CD4-positive, alpha-beta T cell treated with Interleukin-2 at 100 ng/mL for 4 hours (primary cell): ENCODE results near the gene ANKRD33.

ENCODE experiments used
- DNase-seq: peaks from one replicate; pipeline ENCODE4 v3.0.0-alpha.2; 2020; ENCODE audit warnings: low spot score

The ANKRD33 gene

DNA sequence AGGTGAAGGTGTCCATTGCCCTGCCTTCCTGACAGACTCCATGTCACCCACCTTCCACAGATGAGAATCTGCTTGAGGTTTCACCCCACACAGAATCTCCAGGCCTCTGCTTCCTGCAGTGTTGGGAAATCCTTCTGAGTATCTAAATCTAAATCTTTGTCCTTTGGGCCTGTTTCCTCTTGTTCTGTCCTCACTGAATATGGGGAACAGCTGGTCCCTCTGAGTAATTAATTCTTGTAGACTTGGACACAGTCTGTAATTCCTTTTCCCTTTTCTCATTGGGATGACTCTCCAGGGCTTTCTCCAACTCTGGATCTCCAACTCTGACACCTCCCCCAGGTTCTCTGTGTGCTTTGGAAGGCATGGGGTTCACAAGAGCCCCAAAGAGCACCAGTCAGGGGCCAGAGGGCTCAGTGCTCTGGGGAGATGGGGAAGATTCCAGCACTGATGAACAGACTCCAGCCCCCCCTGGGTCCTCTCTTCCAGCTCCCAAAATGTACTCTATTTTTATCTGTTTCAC lies 17.1 kb downstream of the ANKRD33 start:
- no peak for DNase-seq

DNA sequence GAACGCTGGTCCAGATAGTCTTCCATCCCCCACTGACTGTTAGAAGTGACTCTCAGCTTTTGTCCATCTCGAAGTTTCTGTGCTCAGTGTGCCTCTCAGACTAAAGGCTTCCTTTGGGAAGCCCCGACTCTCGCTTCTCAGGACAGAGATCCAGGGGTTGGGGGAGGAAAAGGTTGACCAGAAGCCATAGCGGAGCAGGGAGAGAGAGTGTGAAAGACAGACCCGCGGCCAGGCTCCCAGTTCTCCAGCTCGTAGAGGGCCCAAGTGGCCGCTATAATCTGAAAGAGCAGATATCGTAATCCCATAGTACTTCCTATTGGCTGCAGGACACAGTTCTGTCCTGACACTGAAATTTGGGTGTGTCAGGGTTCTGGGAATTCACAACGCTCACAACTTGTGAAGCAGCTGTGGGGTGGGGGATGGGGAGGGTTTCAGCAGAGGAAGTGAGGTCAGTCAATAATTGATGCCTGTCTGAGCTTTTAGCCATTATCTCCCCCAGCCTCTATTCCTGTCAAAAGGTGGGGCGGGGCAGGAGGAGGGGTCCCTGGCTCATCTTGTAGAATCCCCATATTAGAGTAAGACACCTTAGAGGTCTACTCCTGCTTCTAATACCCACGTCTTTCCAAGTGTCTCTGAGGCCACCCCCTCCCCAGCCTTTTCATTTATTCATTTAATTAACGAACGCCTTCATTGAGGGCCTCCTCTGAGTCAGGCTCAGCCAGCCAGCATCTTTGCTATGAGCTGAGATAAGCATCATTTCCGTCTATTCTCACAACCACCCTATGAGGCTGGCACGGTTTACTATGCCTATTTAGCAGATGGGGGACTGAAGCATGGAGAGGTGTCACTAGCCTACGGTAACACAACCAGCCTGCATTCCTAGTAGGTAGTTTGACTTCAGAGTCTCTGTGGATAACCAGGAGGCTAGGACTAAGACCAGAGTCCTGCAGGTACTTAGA lies 17.8 kb downstream of the ANKRD33 start:
- no peak for DNase-seq

DNA sequence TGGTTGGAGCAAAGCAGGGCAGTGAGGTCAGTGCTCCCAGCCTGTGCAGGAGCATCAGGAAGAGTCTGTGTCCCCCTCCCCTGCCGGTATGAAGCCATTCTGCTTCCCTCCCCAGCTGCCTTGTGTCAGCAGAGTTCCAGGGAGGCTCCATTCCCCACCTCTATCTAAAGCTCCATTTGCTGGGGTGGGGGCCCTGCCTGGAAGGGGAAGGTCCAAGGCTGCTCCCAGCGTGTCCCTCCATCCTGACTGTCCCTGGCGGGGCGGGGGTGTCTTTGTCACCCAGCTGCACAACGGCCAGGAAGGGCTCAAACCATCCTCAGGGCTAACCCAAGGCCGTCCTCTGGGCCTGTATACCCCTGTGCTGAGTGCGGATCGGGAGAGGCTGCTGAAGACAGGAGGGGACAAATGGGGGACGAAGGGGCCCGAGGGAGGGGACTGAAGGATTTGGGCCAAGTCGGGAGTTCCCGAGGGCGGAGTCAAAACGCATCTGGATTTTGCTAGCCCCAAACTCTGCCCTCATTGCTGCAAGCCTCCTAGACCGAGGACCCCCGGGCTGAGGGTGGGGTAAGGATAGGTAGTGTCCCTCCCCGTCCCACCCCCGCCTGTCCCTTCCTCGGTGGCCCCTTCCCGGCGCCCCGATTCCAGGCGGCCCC lies 18.7 kb downstream of the ANKRD33 start:
- DNase-seq: no peak

DNA sequence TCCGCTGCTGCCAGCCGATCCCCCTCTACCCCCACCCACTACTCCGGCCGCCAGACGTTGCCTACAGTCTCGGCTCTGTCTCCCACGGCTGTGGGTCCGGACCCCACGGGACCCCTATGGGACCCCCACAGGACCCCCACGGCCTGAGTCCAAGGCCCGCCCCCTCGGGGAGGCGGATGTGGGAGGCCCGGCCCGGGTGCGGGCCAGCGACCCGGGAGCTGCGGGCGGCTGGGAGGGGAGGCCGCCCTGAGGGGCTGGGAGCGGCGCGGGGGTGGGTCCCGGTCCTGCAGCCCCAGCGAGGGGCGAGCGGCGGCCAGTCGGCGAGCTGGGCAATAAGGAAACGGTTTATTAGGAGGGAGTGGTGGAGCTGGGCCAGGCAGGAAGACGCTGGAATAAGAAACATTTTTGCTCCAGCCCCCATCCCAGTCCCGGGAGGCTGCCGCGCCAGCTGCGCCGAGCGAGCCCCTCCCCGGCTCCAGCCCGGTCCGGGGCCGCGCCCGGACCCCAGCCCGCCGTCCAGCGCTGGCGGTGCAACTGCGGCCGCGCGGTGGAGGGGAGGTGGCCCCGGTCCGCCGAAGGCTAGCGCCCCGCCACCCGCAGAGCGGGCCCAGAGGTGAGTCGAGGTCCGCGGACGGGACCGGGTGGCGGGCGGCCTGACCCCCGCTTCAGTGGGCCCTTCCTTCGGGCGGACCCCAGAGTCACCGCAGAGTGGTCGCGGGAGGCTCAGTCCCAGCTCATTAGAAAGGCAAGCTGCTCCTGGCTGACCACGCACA lies 19.4 kb downstream of the ANKRD33 start, which contains the start of gene ACVRL1:
TSS of gene ACVRL1 (plus strand) at position 422 of the 773 bp plus-strand sequence. CDS start 4,971 bp downstream, outside the sequence.
- no peak for DNase-seq

DNA sequence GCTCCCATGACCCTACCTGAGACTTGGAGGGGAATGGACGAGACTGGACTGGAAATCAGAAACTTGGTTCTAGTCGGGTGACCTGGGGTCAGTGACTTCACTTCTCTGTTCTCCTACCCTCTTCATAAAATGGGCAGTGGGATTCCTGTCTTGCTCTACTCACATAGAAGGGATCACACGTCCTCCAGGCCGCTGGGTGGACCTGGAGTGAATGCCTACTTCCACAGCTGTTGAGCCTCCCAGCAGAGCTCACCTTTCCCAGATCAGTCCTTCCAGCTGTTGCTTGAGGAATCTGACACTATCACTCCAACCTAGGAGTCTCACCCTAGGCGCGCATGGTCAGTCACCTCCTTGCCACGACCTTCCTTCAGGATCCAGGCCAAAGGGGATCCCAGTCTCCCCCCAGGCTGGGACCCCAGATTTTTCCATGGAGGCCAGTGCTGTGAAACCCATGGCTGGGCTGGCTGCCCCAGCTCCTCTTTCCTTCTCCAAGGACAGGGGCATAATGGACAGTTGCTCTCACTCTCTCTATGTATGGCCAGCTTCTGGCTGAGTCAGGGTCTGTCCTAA lies 20.0 kb downstream of the ANKRD33 start:
- no peak for DNase-seq

DNA sequence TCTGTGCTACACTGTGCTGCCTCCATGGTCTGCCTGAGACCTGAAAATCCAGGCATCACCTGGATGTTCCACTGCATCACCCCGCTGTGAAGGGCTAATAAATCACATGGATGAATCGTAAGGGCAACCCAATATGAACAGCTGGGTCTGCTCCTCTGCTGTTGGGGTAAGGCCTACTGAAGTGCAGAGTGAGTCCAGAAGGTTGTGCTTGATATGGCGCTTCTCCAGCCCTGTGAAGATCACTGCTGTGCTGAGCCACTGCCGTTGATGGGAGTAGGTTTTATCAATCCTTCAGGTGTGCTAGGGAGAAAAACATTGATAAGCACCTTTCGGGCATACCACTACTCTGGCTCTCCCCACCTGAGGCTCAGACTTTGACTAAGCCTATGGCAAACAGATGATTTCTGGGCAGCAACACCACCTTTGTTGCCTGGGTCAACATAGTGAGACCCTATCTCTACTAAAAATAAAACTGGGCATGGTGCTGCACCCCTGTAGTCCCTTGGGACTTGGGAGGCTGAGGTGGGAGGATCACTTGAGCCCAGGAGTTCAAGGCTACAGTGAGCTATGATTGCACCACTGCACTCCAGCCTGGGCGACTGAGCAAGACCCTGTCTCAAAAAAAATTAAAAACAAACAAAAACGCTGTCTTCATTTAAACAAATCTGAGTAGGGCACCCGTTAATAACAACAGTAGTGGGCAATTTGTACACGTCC lies 21.1 kb downstream of the ANKRD33 start:
- no peak for DNase-seq

DNA sequence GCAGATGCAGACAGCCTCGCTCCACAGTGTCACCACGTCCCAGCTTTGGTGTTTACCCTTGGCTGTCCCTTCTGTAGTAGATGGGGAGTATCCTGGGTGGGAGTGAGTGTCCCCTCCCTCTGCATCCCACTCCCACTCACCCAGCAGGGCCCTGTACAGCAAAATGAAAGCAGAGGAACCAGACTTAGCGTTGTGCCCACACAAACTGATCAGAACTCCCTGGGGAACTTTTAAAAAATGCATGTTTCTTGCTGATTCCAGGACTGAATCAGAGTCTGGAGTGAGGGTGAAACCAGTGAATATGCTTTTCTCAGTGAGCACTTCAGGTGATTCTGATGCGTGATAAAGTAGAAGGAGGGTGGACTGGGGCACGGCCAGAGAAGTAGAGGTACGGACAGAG lies 22.3 kb downstream of the ANKRD33 start:
- DNase-seq: no peak

DNA sequence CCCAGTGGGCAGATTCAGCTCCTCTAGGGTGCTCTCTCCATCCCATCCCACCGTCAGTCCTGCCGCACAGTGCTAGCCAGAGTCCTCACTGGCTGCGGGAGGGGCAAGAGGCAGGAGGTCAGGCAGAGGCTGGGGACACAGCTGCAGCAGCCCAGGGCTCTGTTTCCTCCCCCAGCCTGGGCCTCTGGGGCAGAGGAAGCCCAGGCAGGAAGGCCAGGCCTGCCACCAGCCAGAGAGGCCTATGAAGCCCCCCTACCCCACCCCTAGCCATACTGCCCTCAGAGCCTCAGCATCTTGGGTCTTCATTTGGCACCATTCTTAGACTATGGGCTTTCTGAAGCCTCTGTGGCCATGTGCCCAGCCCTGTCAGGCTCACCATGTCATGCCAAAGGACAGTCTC lies 22.8 kb downstream of the ANKRD33 start:
- DNase-seq: no peak

DNA sequence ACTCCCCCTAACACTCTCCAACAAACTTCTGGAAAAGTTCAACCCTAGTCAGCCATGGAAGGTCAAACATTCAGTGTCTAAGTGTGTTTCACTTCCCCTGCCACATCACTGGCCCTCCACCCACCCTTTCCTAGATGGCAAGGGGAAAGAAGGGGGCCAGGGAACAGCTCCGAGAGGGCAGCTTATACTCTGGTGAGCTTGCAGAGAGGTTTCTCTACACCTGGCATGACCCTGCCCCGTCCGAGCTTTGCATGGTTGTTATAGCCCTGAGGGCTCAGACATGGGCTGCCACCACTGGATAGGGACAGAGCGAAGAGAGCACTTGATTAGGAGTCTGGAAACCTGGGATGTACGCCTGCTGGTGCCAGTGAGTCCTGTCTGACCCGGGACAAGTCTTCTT lies 23.4 kb downstream of the ANKRD33 start:
- DNase-seq: no peak

DNA sequence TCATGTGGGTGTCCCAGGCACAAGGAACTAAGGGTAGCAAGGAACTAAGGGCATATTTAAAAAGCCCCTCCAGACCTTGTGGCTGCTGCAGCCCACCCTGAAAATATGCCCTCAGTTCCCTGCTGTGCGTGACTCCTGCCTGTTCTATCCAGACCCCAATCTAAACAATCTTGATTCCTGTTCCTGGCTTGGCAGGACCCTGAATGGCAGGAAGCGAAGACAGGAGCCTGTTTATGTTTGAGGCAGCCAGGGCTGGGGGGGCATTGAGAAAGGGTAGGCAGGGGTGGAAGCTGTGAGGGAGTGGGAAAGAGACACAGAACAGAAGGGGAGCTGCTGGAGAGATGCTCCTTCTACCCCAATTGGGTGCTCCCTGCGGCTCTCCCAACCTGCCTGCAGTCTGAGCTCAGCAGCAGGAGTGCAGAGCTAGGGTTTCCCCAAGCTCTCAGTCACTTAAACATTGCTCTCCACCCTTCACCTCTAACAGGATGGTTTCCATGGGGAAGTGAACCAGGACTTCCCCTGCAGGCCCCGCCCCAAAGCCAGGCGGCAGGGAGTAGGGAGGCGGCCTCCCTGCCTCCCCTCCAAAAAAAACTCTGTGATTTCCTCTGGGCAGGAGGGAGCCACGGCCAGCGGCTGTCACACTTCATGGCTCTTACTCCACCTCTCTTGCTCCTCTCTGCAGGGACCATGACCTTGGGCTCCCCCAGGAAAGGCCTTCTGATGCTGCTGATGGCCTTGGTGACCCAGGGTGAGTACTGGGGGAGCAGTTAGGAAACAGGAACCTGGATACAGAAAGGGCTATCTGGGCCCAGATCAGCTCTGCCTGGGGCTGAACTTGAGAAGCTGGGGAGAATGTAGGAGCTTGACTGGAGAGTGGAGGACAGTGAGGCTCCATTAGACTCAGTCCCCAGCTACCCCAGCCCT lies 24.1 kb downstream of the ANKRD33 start:
- DNase-seq: no peak

DNA sequence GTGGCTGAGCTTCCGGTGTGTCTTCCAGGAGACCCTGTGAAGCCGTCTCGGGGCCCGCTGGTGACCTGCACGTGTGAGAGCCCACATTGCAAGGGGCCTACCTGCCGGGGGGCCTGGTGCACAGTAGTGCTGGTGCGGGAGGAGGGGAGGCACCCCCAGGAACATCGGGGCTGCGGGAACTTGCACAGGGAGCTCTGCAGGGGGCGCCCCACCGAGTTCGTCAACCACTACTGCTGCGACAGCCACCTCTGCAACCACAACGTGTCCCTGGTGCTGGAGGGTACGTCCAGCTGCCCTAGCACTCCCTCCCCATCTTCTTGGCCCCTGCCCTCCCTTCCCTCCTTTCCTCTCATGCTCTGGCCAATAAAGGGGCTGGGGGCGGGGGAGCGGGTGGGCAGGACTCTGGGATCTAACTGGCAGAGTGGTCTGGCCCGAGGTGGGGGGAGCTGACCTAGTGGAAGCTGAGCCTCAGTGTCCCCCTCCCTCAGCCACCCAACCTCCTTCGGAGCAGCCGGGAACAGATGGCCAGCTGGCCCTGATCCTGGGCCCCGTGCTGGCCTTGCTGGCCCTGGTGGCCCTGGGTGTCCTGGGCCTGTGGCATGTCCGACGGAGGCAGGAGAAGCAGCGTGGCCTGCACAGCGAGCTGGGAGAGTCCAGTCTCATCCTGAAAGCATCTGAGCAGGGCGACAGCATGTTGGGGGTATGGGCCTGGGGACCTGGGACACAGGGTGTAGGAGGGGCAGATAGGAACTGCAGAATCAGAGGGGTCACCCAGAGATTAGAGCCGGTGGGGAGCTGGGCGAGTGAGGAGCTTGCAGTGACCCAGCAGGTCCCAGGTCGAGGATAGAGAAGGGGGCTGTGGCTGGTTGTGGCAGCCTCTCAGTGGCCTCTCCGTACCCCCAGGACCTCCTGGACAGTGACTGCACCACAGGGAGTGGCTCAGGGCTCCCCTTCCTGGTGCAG lies 25.4 kb downstream of the ANKRD33 start:
- no peak for DNase-seq

DNA sequence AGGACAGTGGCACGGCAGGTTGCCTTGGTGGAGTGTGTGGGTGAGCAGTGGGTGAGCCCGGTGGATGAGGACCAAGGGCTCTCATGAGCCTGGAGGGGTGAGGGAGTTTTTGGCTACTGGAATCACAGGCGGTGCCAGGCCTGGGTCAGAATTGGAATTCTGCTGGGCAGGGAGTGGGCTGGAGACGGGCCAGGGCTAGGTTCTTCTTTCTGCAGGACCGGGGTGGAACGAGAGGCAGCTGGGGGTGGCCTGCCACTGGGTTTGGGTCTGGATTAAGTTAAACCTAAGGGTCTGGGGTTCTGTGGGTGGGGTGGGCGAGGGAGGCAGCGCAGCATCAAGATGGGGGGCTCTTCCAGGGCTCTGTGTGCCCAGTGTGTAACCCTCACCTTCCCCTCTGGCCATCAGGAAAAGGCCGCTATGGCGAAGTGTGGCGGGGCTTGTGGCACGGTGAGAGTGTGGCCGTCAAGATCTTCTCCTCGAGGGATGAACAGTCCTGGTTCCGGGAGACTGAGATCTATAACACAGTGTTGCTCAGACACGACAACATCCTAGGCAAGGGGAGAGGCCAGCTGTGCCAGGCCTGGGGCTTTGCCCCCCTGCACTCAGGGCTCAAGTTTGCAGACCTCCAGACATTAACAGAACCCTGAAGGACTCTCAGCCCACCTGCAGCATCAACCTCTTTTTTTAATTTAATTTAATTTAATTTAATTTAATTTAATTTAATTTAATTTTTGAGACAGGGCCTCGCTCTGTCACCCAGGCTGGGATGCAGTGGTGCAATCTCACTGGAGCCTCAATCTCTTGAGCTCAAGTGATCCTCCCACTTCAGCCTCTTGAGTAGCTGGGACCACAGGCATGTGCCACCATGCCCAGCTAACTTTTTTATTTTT lies 26.4 kb downstream of the ANKRD33 start:
- DNase-seq: no peak

DNA sequence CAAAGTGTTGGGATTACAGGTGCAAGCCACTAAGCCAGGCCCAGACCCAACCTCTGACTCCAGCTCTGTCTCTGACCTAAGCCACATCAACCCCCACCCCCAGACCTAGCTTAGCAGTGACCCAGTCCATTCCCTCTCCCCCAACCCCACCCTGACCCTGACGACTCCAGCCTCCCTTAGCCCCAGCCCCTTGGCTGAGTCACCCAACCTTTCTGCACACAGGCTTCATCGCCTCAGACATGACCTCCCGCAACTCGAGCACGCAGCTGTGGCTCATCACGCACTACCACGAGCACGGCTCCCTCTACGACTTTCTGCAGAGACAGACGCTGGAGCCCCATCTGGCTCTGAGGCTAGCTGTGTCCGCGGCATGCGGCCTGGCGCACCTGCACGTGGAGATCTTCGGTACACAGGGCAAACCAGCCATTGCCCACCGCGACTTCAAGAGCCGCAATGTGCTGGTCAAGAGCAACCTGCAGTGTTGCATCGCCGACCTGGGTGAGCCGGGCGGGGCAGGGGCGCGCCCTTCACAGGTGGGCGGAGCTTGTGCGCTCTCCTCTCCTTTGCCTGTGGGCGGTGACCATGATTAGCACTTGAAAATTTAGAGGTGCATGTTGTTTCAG lies 27.2 kb downstream of the ANKRD33 start:
- DNase-seq: no peak

DNA sequence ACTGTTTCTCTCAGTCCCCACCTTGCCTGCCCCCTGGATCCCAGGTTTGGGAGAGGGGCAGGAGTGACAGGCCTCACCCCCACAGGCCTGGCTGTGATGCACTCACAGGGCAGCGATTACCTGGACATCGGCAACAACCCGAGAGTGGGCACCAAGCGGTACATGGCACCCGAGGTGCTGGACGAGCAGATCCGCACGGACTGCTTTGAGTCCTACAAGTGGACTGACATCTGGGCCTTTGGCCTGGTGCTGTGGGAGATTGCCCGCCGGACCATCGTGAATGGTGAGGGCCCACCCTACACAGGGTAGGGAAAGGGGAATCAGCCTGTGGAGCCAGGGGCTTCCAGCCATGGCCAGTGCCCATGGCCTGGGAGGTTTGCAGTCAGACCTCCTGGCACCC lies 28.0 kb downstream of the ANKRD33 start:
- DNase-seq: no peak

DNA sequence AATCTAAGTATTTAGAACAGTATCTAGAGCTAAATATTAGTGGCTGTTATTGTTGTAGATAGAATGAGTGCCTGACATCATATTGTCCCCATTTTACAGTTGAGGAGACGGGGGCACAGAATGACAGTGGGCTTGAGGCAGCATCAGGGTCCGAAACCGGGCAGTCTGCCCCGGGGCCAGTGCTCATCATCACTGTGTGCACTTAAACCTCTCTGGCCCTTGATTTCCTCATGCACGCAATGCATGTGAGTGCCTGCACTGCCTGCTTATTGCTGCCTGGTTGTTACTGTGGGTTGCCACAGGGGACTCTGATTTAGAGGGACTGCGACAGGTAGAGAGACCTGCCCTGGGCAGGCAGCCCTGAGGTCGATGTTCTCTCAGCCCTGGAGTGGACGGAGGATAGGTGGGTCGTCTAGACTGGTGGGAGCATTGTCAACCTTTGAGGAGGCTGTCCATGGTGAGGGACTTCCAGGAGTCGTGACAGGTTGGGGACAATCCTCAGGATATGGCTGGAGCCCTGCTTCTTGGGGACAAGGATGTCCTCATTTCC lies 29.2 kb downstream of the ANKRD33 start:
- DNase-seq: no peak

DNA sequence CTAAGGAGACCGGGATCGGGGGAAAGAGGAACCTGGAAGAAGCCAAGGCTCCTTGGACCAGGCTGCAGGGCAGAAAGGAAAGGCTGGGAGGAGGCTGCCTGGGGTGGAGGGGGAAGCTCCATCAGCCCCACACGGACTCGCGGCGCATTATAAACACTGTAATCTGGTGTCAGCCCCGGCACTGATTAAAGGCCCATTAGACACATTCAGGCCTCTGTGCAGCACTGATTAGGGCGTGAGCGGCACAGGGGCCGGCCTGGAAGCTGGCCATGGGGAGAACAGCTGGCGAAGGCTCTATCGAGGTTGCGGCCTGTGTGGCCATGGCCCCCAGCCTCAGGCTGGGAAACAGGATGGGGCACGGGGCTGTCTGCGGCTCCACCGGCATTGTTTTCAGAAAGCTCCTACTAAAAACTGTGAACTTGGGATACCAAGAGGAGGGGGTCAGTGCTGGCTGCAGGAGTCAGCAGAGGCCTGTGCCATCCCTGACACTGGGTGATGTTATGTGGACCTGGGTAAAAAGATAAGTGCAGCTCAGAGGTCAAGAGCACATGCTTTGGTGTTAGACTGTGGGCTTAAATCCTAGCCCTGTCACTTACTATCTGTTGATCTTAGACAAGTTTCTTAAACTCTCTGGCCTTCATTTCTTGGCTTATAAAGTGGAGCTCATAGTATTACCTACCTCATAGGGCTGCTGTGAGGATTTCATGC lies 30.0 kb downstream of the ANKRD33 start:
- no peak for DNase-seq

DNA sequence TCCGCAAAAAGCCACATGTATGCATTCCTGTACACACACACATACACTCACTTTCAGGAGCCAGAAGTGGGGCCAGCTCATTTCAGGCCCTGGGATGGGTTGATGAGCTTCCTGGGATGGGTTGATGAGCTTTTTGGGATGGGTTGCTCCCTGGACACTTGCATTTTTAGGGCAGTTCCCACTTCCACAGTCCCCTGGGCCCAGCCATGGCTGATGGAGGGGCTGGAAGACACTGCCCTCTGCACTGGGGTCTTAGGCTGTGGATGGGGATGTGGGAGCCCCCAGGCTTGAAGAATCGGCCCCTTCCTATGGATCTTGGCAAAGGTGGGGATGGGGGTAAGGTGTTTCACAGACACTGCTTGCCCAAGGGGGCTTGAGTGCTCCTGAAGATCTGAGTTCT lies 32.1 kb downstream of the ANKRD33 start:
- DNase-seq: no peak
